Posterior cingulate gyrus (tissue), 11 donors: ENCODE measurements around the gene FLOT2.
A peak's percentile ranks its signal among the peaks of the same experiment; 100 is the strongest.
"Not testable (repeated sequence)": the region's sequence is repeated elsewhere in the genome, so short reads cannot be mapped to it uniquely, and the experiment has no call there.

Source experiments
- DNase-seq, 10 donors: peaks; one replicate each; pipeline versions ENCODE4 v3.0.0 to v3.0.0-alpha.2; 2020 to 2021; ENCODE audit warnings: mixed read lengths in 3 of 10
- intact Hi-C: fragments of 100-400 bp; cut with DNase I; formaldehyde crosslinking; loops from one replicate; pipeline ENCODE4 v1.15.1; 2023

The FLOT2 gene

GRCh38 chr17:28896884-28897768 is at the start of gene FLOT2:
TSS of gene FLOT2 (minus strand) at chr17:28897733. CDS start at chr17:28897574, 159 bp downstream.
- intact Hi-C loops, result loop anchor here (5.0 kb wide), 1 partner anchor 40 kb away; the partner anchor contains the start of gene ERAL1
- DNase-seq, result peak in 9 of 10 donors; percentile 39 to 91 (median 55)

- no peak for DNase-seq
- intact Hi-C loops, result loop anchor here (5.0 kb wide), 1 partner anchor 44 kb away; the partner anchor contains the start of gene DHRS13
Observed at GRCh38 chr17:28946239-28946638, 48.7 kb upstream of the FLOT2 start.

- intact Hi-C loops, result loop anchor here (5.0 kb wide), 1 partner anchor 43 kb away; the partner anchor contains the start of gene DHRS13
- no peak for DNase-seq
Observed at GRCh38 chr17:28944862-28945741, 47.6 kb upstream of the FLOT2 start.

GRCh38 chr17:28944343-28944742 is 46.8 kb upstream of the FLOT2 start:
- DNase-seq, result no peak
- intact Hi-C loops, result no loop called here

GRCh38 chr17:28942925-28943324 is 45.4 kb upstream of the FLOT2 start:
- no peak for DNase-seq
- intact Hi-C loops, result no loop called here

GRCh38 chr17:28941251-28941650 is 43.7 kb upstream of the FLOT2 start:
- intact Hi-C loops, result no loop called here
- DNase-seq, result no peak

- peak in 1 of 10 donors; percentile 20 for DNase-seq
Observed at GRCh38 chr17:28940675-28941074, 43.1 kb upstream of the FLOT2 start.

GRCh38 chr17:28940142-28940541 is 42.6 kb upstream of the FLOT2 start:
- DNase-seq, result no peak
- intact Hi-C loops, result no loop called here

More at GRCh38 chr17:28940675-28941074, 43.1 kb upstream of the FLOT2 start:
- intact Hi-C loops, result no loop called here

GRCh38 chr17:28938552-28938951 is 41.0 kb upstream of the FLOT2 start:
- peak in 2 of 10 donors; percentile 29 to 30 for DNase-seq
- intact Hi-C loops, result no loop called here

GRCh38 chr17:28937044-28937729 is 39.7 kb upstream of the FLOT2 start:
- intact Hi-C loops, result no loop called here
- peak in 1 of 10 donors; percentile 40 for DNase-seq

- intact Hi-C loops, result no loop called here
- DNase-seq, result no peak
Observed at GRCh38 chr17:28935744-28936460, 38.4 kb upstream of the FLOT2 start.

- intact Hi-C loops, DNase-seq: not testable (repeated sequence)
Observed at GRCh38 chr17:28934508-28934907, 37.0 kb upstream of the FLOT2 start.

GRCh38 chr17:28929787-28930186 is 32.3 kb upstream of the FLOT2 start:
- intact Hi-C loops, result no loop called here
- DNase-seq, result no peak

GRCh38 chr17:28928061-28928460 is 30.5 kb upstream of the FLOT2 start:
- intact Hi-C loops, result no loop called here
- DNase-seq, result no peak

- intact Hi-C loops, result no loop called here
- no peak for DNase-seq
Observed at GRCh38 chr17:28926786-28927185, 29.3 kb upstream of the FLOT2 start.

GRCh38 chr17:28926366-28926765 is 28.8 kb upstream of the FLOT2 start:
- intact Hi-C loops, result no loop called here
- no peak for DNase-seq

GRCh38 chr17:28925912-28926365 is 28.4 kb upstream of the FLOT2 start:
- intact Hi-C loops, result no loop called here
- DNase-seq, result no peak

- intact Hi-C loops, result no loop called here
- no peak for DNase-seq
Observed at GRCh38 chr17:28920201-28920600, 22.7 kb upstream of the FLOT2 start.

GRCh38 chr17:28918295-28918694 is 20.8 kb upstream of the FLOT2 start:
- intact Hi-C loops, result no loop called here
- DNase-seq, result no peak

- intact Hi-C loops, result no loop called here
Observed at GRCh38 chr17:28917465-28917864, 19.9 kb upstream of the FLOT2 start.

More at GRCh38 chr17:28917465-28917864, 19.9 kb upstream of the FLOT2 start:
- DNase-seq, result no peak
